ENCODE results near the gene ATP8B2.
"Not testable (repeated sequence)": the region's sequence is repeated elsewhere in the genome, so short reads cannot be mapped to it uniquely, and the experiment has no call there.

DNA sequence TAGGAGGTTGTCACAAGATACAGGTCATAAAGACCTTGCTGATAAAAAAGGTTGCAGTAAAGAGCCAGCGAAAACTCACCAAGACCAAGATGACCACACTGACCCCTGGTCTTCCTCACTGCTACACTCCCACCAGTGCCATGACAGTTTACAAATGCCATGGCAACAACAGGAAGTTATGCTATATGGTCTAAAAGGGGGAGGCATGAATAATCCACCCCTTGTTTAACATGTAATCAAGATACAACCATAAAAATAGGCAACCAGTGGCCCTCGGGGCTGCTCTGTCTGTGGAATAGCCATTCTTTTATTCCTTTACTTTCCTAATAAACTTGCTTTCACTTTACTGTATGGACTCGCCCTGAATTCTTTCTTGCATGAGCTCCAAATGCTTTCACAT lies 11.1 kb upstream of the ATP8B2 start:
- TF ChIP-seq, protein P1, sequence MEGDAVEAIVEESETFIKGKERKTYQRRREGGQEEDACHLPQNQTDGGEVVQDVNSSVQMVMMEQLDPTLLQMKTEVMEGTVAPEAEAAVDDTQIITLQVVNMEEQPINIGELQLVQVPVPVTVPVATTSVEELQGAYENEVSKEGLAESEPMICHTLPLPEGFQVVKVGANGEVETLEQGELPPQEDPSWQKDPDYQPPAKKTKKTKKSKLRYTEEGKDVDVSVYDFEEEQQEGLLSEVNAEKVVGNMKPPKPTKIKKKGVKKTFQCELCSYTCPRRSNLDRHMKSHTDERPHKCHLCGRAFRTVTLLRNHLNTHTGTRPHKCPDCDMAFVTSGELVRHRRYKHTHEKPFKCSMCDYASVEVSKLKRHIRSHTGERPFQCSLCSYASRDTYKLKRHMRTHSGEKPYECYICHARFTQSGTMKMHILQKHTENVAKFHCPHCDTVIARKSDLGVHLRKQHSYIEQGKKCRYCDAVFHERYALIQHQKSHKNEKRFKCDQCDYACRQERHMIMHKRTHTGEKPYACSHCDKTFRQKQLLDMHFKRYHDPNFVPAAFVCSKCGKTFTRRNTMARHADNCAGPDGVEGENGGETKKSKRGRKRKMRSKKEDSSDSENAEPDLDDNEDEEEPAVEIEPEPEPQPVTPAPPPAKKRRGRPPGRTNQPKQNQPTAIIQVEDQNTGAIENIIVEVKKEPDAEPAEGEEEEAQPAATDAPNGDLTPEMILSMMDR (IDR thresholded peaks at IDR 0.05), result not testable (repeated sequence)
- TF ChIP-seq POLR2A (IDR thresholded peaks at IDR 0.05), result not testable (repeated sequence)

Measured in thyroid gland (tissue), 4 donors.